H1 (cell line): ENCODE results near the gene KCP. TPM values are rescaled to one million over a fixed set of nuclear protein-coding genes. Genes with fewer than 3 reads are reported as not detected.

Source experiments
- CTCF ChIA-PET: fragments of 300-600 bp; sonication (Branson Sonifier 250); formaldehyde crosslinking; loops from one replicate; lab custom pipeline; 2021; ENCODE audit not compliant: partially characterized antibody; lab: Charles Lee
- POLR2A ChIA-PET: fragments of 300-600 bp; sonication (Branson Sonifier 250); formaldehyde crosslinking; loops from one replicate; lab custom pipeline; 2021; ENCODE audit warnings: inconsistent platforms; ENCODE audit not compliant: partially characterized antibody; lab: Charles Lee
- DNase-seq, 2 experiments: peaks; one replicate each; pipeline versions ENCODE4 v3.0.0 to v3.0.0-alpha.2; 2010 to 2022; ENCODE audit warnings: low spot score in 2 of 2, low read depth in 1 of 2, mixed read lengths in 1 of 2
- FAIRE-seq: peaks from 2 replicates; lab custom pipeline; 2011; peaks lifted over from hg19 to GRCh38; lab: Jason Lieb, UNC
- H2AFZ ChIP-seq: 2 replicates; pipeline ENCODE4 v1.8.1; 2012; ENCODE audit warnings: low read length, inconsistent platforms
- H2AK5ac ChIP-seq: 2 replicates; pipeline ENCODE4 v1.6.1; 2013; ENCODE audit warnings: low read depth, low read length
- H2BK120ac ChIP-seq: replicated peaks from 2 replicates; pipeline ENCODE3; 2013; ENCODE audit warnings: low read depth, low read length, inconsistent platforms
- H2BK12ac ChIP-seq: 2 replicates; pipeline ENCODE4 v1.6.1; 2013; ENCODE audit warnings: low read depth, low read length
- H2BK15ac ChIP-seq: 2 replicates; pipeline ENCODE4 v1.6.1; 2013; ENCODE audit warnings: low read length
- H2BK20ac ChIP-seq: 2 replicates; pipeline ENCODE4 v1.6.1; 2013; ENCODE audit warnings: low read length
- H2BK5ac ChIP-seq: 2 replicates; pipeline ENCODE4 v1.6.1; 2013; ENCODE audit warnings: low read depth, low read length
- H3K14ac ChIP-seq: 2 replicates; pipeline ENCODE4 v1.6.1; 2013; ENCODE audit warnings: inconsistent platforms; ENCODE audit not compliant: insufficient read length
- H3K18ac ChIP-seq: 2 replicates; pipeline ENCODE4 v1.6.1; 2013; ENCODE audit warnings: low read length; ENCODE audit errors: extremely low read depth
- H3K23ac ChIP-seq: 2 replicates; pipeline ENCODE4 v1.6.1; 2013; ENCODE audit warnings: inconsistent platforms; ENCODE audit not compliant: insufficient read length
- H3K23me2 ChIP-seq: 2 replicates; pipeline ENCODE4 v1.6.1; 2013; ENCODE audit warnings: low read depth, low read length
- H3K27ac ChIP-seq: 2 replicates; pipeline ENCODE4 v1.6.1; 2011; ENCODE audit warnings: low read depth, low read length, inconsistent platforms
- H3K27me3 ChIP-seq, 4 experiments: replicated peaks in 1 of 4; 1 replicate in 1 of 4; 2 replicates in 3 of 4; pipeline versions ENCODE4 v1.6.1 to v1.8.1; 2011 to 2013; ENCODE audit warnings: low read length in 3 of 4, mild to moderate bottlenecking in 3 of 4, inconsistent platforms in 2 of 4, mixed read lengths in 2 of 4, moderate library complexity in 1 of 4; ENCODE audit not compliant: control insufficient read depth in 3 of 4, insufficient read depth in 3 of 4; ENCODE audit errors: extremely low read depth in 1 of 4
- H3K36me3 ChIP-seq, 4 experiments: 2 replicates each; pipeline versions ENCODE4 v1.6.1 to v1.8.1; 2011 to 2013; ENCODE audit warnings: mild to moderate bottlenecking in 4 of 4, low read length in 3 of 4, moderate library complexity in 2 of 4, control low read depth in 1 of 4, inconsistent platforms in 1 of 4; ENCODE audit not compliant: insufficient read depth in 4 of 4, control insufficient read depth in 2 of 4
- H3K4ac ChIP-seq: replicated peaks from 2 replicates; pipeline ENCODE3; 2013; ENCODE audit warnings: low read length, low read depth, mixed read lengths, inconsistent platforms; ENCODE audit not compliant: insufficient read length
- H3K4me1 ChIP-seq, 4 experiments: replicated peaks in 1 of 4; 1 replicate in 1 of 4; 2 replicates in 3 of 4; pipeline versions ENCODE4 v1.6.1 to v1.8.1; 2011 to 2013; ENCODE audit warnings: low read length in 3 of 4, inconsistent platforms in 2 of 4, mixed read lengths in 1 of 4; ENCODE audit not compliant: insufficient read depth in 4 of 4, control insufficient read depth in 3 of 4
- H3K4me2 ChIP-seq, 2 experiments: 2 replicates each; pipeline versions ENCODE4 v1.6.1 to v1.8.1; 2011 to 2013; ENCODE audit warnings: low read depth in 2 of 2, low read length in 2 of 2, control low read depth in 1 of 2, inconsistent platforms in 1 of 2, mild to moderate bottlenecking in 1 of 2; ENCODE audit not compliant: insufficient read depth in 1 of 2
- H3K4me3 ChIP-seq, 4 experiments: fragments of 200-600, 300-600 bp in 1 of 4; sonication (generic), shearing (Covaris generic), sonication (Bioruptor Twin) in 1 of 4; 2 replicates each; pipeline versions ENCODE4 v1.5.1 to v1.8.1; 2011 to 2016; ENCODE audit warnings: low read length in 4 of 4, low read depth in 3 of 4, control low read depth in 2 of 4, inconsistent platforms in 2 of 4, mild to moderate bottlenecking in 2 of 4, mixed read lengths in 1 of 4, moderate library complexity in 1 of 4; ENCODE audit not compliant: insufficient read depth in 2 of 4; ENCODE audit errors: extremely low read depth in 1 of 4
- H3K56ac ChIP-seq: replicated peaks from 2 replicates; pipeline ENCODE3; 2013; ENCODE audit warnings: low read depth, mild to moderate bottlenecking, mixed read lengths, low read length, inconsistent platforms; ENCODE audit not compliant: insufficient read length
- H3K79me1 ChIP-seq: 2 replicates; pipeline ENCODE4 v1.6.1; 2013; ENCODE audit warnings: low read depth, low read length, control low read depth
- H3K79me2 ChIP-seq, 2 experiments: 2 replicates each; pipeline versions ENCODE4 v1.6.1 to v1.8.1; 2012 to 2013; ENCODE audit warnings: low read length in 2 of 2, mild to moderate bottlenecking in 2 of 2, inconsistent platforms in 1 of 2; ENCODE audit not compliant: insufficient read depth in 2 of 2, control insufficient read depth in 1 of 2
- H3K9ac ChIP-seq, 4 experiments: replicated peaks in 1 of 4; 1 replicate in 1 of 4; 2 replicates in 3 of 4; pipeline versions ENCODE4 v1.6.1 to v1.8.1; 2011 to 2013; ENCODE audit warnings: low read depth in 3 of 4, low read length in 3 of 4, control low read depth in 2 of 4, mild to moderate bottlenecking in 2 of 4, moderate library complexity in 2 of 4, inconsistent platforms in 1 of 4; ENCODE audit errors: extremely low read depth in 1 of 4
- H3K9me3 ChIP-seq, 2 experiments: 2 replicates each; pipeline versions ENCODE4 v1.6.1 to v1.8.1; 2012 to 2013; ENCODE audit warnings: mild to moderate bottlenecking in 2 of 2, moderate library complexity in 2 of 2, control low read depth in 1 of 2, inconsistent platforms in 1 of 2, low read depth in 1 of 2, low read length in 1 of 2, mixed read lengths in 1 of 2; ENCODE audit not compliant: insufficient read depth in 2 of 2
- H4K20me1 ChIP-seq, 2 experiments: replicated peaks in 1 of 2; 2 replicates each; pipeline versions ENCODE3 to v1.8.1; 2011 to 2013; ENCODE audit warnings: inconsistent platforms in 2 of 2, low read length in 2 of 2, mild to moderate bottlenecking in 1 of 2; ENCODE audit not compliant: insufficient read depth in 2 of 2, control insufficient read depth in 1 of 2
- H4K5ac ChIP-seq: 2 replicates; pipeline ENCODE4 v1.6.1; 2013; ENCODE audit warnings: low read length, low read depth, mixed read lengths, inconsistent platforms; ENCODE audit not compliant: insufficient read length
- H4K8ac ChIP-seq: 2 replicates; pipeline ENCODE4 v1.8.0; 2013; ENCODE audit warnings: mild to moderate bottlenecking, moderate library complexity, low read length, inconsistent platforms; ENCODE audit not compliant: insufficient read depth; ENCODE audit errors: extremely low read depth
- H4K91ac ChIP-seq: replicated peaks from 2 replicates; pipeline ENCODE3; 2013; ENCODE audit warnings: low read length, mixed read lengths, inconsistent platforms; ENCODE audit not compliant: insufficient read length
- CEBPB ChIP-seq: IDR thresholded peaks from 2 replicates; pipeline ENCODE4 v1.6.1; 2012; ENCODE audit warnings: low read depth, low read length
- CHD1 ChIP-seq: IDR thresholded peaks from 2 replicates; pipeline ENCODE4 v1.6.1; 2012; ENCODE audit warnings: low read depth, low read length, improper control_type of control experiment
- CHD2 ChIP-seq: IDR thresholded peaks from 2 replicates; pipeline ENCODE4 v1.6.1; 2012; ENCODE audit warnings: low read length, improper control_type of control experiment
- GTF2F1 ChIP-seq: IDR thresholded peaks from 2 replicates; pipeline ENCODE4 v1.6.1; 2012; ENCODE audit warnings: low read depth, low read length, improper control_type of control experiment, borderline replicate concordance
- JUN ChIP-seq: IDR thresholded peaks from 2 replicates; pipeline ENCODE4 v1.6.1; 2011; ENCODE audit warnings: low read depth, mild to moderate bottlenecking, improper control_type of control experiment, low read length
- NRF1 ChIP-seq: IDR thresholded peaks from 2 replicates; pipeline ENCODE4 v1.6.1; 2011; ENCODE audit warnings: mild to moderate bottlenecking, low read depth, low read length, improper control_type of control experiment
- POU5F1 ChIP-seq: IDR thresholded peaks from 2 replicates; pipeline ENCODE4 v1.6.1; 2011; ENCODE audit warnings: low read depth, mild to moderate bottlenecking, low read length, moderate library complexity
- RFX5 ChIP-seq: IDR thresholded peaks from 2 replicates; pipeline ENCODE4 v1.6.1; 2011; ENCODE audit warnings: low read depth, low read length, improper control_type of control experiment, borderline replicate concordance
- RNF2 ChIP-seq: fragments of 200-900, 300-1000 bp; sonication (generic); IDR thresholded peaks from 2 replicates; pipeline ENCODE4 v1.7.1; 2016; ENCODE audit warnings: borderline replicate concordance, low read depth, mild to moderate bottlenecking, antibody characterized with exemption, low read length; ENCODE audit not compliant: poor library complexity, severe bottlenecking; ENCODE audit errors: missing control alignments
- SIX5 ChIP-seq: IDR thresholded peaks from 2 replicates; pipeline ENCODE4 v1.6.1; 2011; ENCODE audit warnings: mild to moderate bottlenecking, low read depth, low read length
- SUZ12 ChIP-seq: fragments of 200-600 bp; sonication (generic); IDR thresholded peaks from 2 replicates; pipeline ENCODE4 v1.6.1; 2012; ENCODE audit warnings: mild to moderate bottlenecking, inconsistent platforms, low read length, moderate library complexity, mixed read lengths
- TBP ChIP-seq: IDR thresholded peaks from 2 replicates; pipeline ENCODE4 v1.6.1; 2011; ENCODE audit warnings: low read depth, low read length, improper control_type of control experiment
- TEAD4 ChIP-seq: IDR thresholded peaks from 2 replicates; pipeline ENCODE4 v1.6.1; 2012; ENCODE audit warnings: low read depth, low read length, inconsistent platforms, mixed read lengths
- WGBS, 2 experiments: shearing (Covaris generic) in 1 of 2; methylation state at CpG; one replicate each; pipeline versions ENCODE4 v1.1.6 to v1.1.7; 2013 to 2015; ENCODE audit warnings: low lambda C conversion rate in 2 of 2, mixed read lengths in 2 of 2, inconsistent platforms in 1 of 2, low coverage in 1 of 2, missing lambda C conversion rate in 1 of 2; ENCODE audit not compliant: insufficient replicate concordance in 2 of 2, insufficient coverage in 1 of 2, insufficient read length in 1 of 2; ENCODE audit errors: extremely low coverage in 1 of 2, missing lambda C conversion rate in 1 of 2; 5-methylcytosine and 5-hydroxymethylcytosine counted together
- polyA plus RNA-seq, 7 experiments: library from polyadenylated mRNA; depleted of rRNA in 3 of 7; stranded (reverse) in 5 of 7; unstranded in 2 of 7; fragments of >200 nt in 5 of 7; fragments of 200-250 nt in 2 of 7; gene quantifications; 1 replicate in 5 of 7; 2 replicates in 1 of 7; 4 replicates in 1 of 7; pipeline versions ENCODE4 v1.2.1 to v1.2.3, GENCODE V29; 2011 to 2013; ENCODE audit warnings: missing spikeins in 2 of 7, mixed read lengths in 2 of 7
- total RNA-seq: library from RNA; stranded (reverse); fragmentation: NEBNext Ultra II Directional; extraction: Animal tissue kit (Norgen Biotek cat#: 25700); gene quantifications from 2 replicates; pipeline ENCODE4 v1.2.1, GENCODE V29; 2021

KCP gene
- total and polyA plus RNA-seq, 2 of the 8 experiments (the other 6 are each of a cell fraction or from before 2014, with no cell fraction given), result 1.3 to 2.0 TPM

DNA sequence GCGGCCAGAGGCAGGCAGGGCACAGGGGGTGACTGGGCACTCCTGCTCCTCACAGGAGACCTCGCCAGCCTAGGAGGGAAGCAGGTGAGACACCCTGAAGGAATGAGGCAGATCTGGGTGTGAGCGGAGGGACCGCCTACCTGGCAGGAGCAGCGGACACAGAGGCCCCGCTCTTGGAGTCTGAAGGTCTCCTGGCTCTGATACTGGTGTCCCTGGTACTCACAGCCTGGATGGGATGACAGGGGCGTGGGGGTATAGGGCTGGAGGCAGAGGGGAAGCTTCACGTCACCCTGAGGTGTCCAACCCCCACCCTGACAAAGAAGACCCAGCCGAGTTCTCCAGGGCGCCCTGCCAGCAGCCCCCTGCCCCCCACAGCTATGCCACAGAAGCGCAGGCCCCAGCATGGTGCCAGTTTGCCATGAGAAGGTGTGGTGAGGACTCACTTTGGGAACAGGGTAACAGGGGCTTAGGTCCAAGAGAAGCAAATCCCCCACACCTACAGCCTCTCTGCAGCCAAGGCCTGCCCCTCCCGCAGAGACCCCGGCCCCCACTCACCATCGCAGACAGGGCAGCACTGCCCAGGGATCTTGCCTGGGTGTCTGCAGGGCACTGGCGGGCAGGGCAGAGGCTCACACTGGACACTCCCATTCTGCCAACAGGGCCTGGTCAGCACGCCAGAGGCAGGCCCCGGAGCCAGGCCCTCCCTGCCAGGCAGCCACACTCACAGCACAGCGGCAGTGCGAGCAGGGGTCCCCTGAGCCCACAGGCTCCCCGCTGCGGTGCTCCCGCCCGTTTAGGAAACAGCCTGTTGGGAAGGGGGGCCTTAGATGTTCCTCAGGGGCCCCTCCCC lies 17.0 kb downstream of the KCP start:
- H2AFZ ChIP-seq, result no peak overlapping the region
- H4K8ac ChIP-seq, result no peak overlapping the region
- H3K27me3 ChIP-seq, result peaks cover 0 to 7% (median 4%) of the 10 kb centered on the region in 4 experiments; a peak in 4 of 7 replicates
- H4K5ac ChIP-seq, result no peak overlapping the region
- H2BK12ac ChIP-seq, result no peak overlapping the region
- ChIA-PET CTCF (interaction anchor here (0.6 to 3.5 kb wide), 3 partner anchors 10 to 78 kb away, joined by 3 to 14 read pairs (median 8); no protein-coding TSS in a partner anchor), POLR2A (interaction anchor here (0.7 to 1.2 kb wide), 2 partner anchors 17 to 101 kb away, joined by 3 read pairs; partner anchors contain the start of gene KCP)
- no peak overlapping the region for H3K9ac ChIP-seq
- H3K4ac ChIP-seq, result no peak overlapping the region
- no peak overlapping the region for H2BK20ac ChIP-seq
- no peak overlapping the region for H3K14ac ChIP-seq
- H2BK120ac ChIP-seq, result no peak overlapping the region
- H3K4me2 ChIP-seq, result no peak overlapping the region
- no peak overlapping the region for H4K91ac ChIP-seq
- peaks cover 6% of the 10 kb centered on the region; the same call in 1 of the 2 replicates for H3K23me2 ChIP-seq
- H2AK5ac ChIP-seq, result no peak overlapping the region
- H4K20me1 ChIP-seq, result peaks cover 0 to 1% of the 10 kb centered on the region in 2 experiments
- no peak overlapping the region for H2BK15ac ChIP-seq
- no peak for FAIRE-seq
- H3K36me3 ChIP-seq, result no peaks in the 10 kb centered on the region
- no peak overlapping the region for H3K4me3 ChIP-seq
- H3K23ac ChIP-seq, result no peak overlapping the region
- peaks cover 0 to 15% (median 8%) of the 10 kb centered on the region in 4 experiments; a peak in 5 of 7 replicates for H3K4me1 ChIP-seq
- no peak overlapping the region for H3K18ac ChIP-seq
- 89% methylated on average over 19 of the region's 23 CpGs; no CpG with 5 or more reads in 1 of the 2 experiments for WGBS, 2 experiments
- H3K9me3 ChIP-seq, result 0 out of 4 replicates have a peak, but pooled peaks cover 0 to 2% of the 10 kb centered on the region in 2 experiments
- no peak overlapping the region for H3K56ac ChIP-seq
- no peaks in the 10 kb centered on the region for H3K79me1 ChIP-seq
- H2BK5ac ChIP-seq, result no peak overlapping the region
- DNase-seq, result no peak
- H3K27ac ChIP-seq, result no peak overlapping the region
- H3K79me2 ChIP-seq, result no peaks in the 10 kb centered on the region
- TF ChIP-seq SIX5 (no peak), CEBPB (no peak), POU5F1 (no peak), TBP (no peak), CHD1 (no peak), GTF2F1 (no peak), CHD2 (no peak), RNF2 (no peak), RFX5 (no peak), SUZ12 (no peak), NRF1 (no peak), JUN (no peak), TEAD4 (no peak)
